ENCODE measurements around the gene PRR36.

DNA sequence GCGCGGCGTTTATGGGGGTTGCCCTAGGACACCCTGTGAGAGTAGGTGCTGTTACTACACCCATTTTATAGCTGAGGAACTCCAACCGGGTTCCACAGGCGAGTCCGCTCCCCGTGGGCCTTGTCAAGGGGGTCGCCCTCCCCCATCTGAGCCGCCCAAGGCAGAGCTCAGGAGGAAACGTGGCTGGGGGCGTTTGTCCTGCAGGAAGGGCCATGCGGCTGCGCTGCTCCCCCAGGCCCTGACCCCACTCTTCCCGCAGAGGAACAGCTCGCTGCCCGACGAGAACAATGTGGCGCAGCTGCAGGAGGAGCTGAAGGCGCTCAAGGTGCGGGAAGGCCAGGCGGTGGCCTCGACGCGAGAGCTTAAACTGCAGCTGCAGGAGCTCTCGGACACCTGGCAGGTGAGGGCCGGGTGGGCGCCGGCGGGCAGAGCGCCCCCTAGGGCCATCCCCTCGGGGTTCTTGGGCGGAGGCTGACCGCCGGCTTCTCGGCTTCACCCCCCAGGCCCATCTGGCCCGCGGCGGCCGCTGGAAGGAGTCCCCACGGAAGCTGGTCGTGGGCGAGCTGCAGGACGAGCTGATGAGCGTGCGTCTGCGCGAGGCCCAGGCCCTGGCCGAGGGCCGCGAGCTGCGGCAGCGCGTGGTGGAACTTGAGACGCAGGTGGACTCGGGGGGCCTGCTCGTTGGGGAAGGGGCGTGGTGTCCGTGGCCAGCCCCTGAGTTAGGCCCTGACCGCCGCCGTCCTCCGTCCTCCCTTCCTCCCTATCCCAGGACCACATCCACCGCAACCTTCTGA lies 12.4 kb downstream of the PRR36 start:
- TF ChIP-seq, protein P1, sequence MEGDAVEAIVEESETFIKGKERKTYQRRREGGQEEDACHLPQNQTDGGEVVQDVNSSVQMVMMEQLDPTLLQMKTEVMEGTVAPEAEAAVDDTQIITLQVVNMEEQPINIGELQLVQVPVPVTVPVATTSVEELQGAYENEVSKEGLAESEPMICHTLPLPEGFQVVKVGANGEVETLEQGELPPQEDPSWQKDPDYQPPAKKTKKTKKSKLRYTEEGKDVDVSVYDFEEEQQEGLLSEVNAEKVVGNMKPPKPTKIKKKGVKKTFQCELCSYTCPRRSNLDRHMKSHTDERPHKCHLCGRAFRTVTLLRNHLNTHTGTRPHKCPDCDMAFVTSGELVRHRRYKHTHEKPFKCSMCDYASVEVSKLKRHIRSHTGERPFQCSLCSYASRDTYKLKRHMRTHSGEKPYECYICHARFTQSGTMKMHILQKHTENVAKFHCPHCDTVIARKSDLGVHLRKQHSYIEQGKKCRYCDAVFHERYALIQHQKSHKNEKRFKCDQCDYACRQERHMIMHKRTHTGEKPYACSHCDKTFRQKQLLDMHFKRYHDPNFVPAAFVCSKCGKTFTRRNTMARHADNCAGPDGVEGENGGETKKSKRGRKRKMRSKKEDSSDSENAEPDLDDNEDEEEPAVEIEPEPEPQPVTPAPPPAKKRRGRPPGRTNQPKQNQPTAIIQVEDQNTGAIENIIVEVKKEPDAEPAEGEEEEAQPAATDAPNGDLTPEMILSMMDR (IDR thresholded peaks at IDR 0.05) = no peak
- TF ChIP-seq POLR2A (IDR thresholded peaks at IDR 0.05) = no peak

All from uterus (tissue), 2 donors.